HepG2 (cell line): Measurements from ENCODE around the gene MBD3L5. TPM values are rescaled to one million over a fixed set of nuclear protein-coding genes. Genes with fewer than 3 reads are reported as not detected.

Experiments
- CEBPZ ChIP-seq: IDR thresholded peaks from 2 replicates; pipeline ENCODE4 v1.6.1; 2012; ENCODE audit warnings: low read length, improper control_type of control experiment
- KDM6A ChIP-seq: IDR thresholded peaks from 2 replicates; pipeline ENCODE4 v1.6.1; 2016; ENCODE audit warnings: low read depth
- KLF16 ChIP-seq, 2 experiments: sonication (generic) in 1 of 2; formaldehyde crosslinking in 1 of 2; IDR thresholded peaks; 2 replicates each; pipeline versions ENCODE4 v1.6.1 to v1.8.0; 2016 to 2023; ENCODE audit warnings: missing genetic modification reagents in 2 of 2, missing compliant biosample characterization in 1 of 2
- SMARCC2 ChIP-seq: fragments of 450-650 bp; IDR thresholded peaks from 2 replicates; pipeline ENCODE4 v1.6.1; 2017; ENCODE audit warnings: antibody characterized with exemption, mild to moderate bottlenecking
- SMARCE1 ChIP-seq: fragments of 450-650 bp; IDR thresholded peaks from 2 replicates; pipeline ENCODE4 v1.6.1; 2017; ENCODE audit warnings: borderline replicate concordance
- SNAPC4 ChIP-seq: sonication (generic); formaldehyde crosslinking; IDR thresholded peaks from 2 replicates; pipeline ENCODE4 v1.4.0; 2020; ENCODE audit warnings: mild to moderate bottlenecking, missing genetic modification reagents
- SOX5 ChIP-seq: IDR thresholded peaks from 2 replicates; pipeline ENCODE4 v1.6.1; 2016; ENCODE audit warnings: borderline replicate concordance
- SRSF4 ChIP-seq: fragments of 200-400 bp; formaldehyde crosslinking; IDR thresholded peaks from one replicate; pipeline ENCODE4 v1.6.1; 2018; ENCODE audit warnings: mild to moderate bottlenecking, low read depth, low read length, moderate library complexity; ENCODE audit not compliant: poor library complexity, severe bottlenecking
- TCF12 ChIP-seq, 2 experiments: fragments of 450-650 bp in 1 of 2; sonication (generic) in 1 of 2; formaldehyde crosslinking in 1 of 2; IDR thresholded peaks; 2 replicates each; pipeline versions ENCODE4 v1.6.1 to v1.8.0; 2017 to 2022; ENCODE audit warnings: antibody characterized with exemption in 1 of 2, mild to moderate bottlenecking in 1 of 2, missing genetic modification reagents in 1 of 2, moderate library complexity in 1 of 2
- ZBTB1 ChIP-seq: sonication (generic); formaldehyde crosslinking; IDR thresholded peaks from 2 replicates; pipeline ENCODE4 v1.4.0; 2020; ENCODE audit warnings: missing genetic modification reagents, borderline replicate concordance
- ZNF510 ChIP-seq: sonication (generic); formaldehyde crosslinking; IDR thresholded peaks from 2 replicates; pipeline ENCODE4 v1.4.0; 2020; ENCODE audit warnings: low read depth, mild to moderate bottlenecking, missing genetic modification reagents
- ZNF564 ChIP-seq: sonication (generic); formaldehyde crosslinking; IDR thresholded peaks from 2 replicates; pipeline ENCODE4 v1.8.1; 2023; ENCODE audit warnings: mild to moderate bottlenecking, missing genetic modification reagents
- ZNF577 ChIP-seq: sonication (generic); formaldehyde crosslinking; IDR thresholded peaks from 2 replicates; pipeline ENCODE4 v1.4.0; 2020; ENCODE audit warnings: mild to moderate bottlenecking, low read depth, missing genetic modification reagents, borderline replicate concordance
- ZNF598 ChIP-seq: sonication (generic); formaldehyde crosslinking; IDR thresholded peaks from 2 replicates; pipeline ENCODE4 v1.5.1; 2020; ENCODE audit warnings: mild to moderate bottlenecking, missing genetic modification reagents, borderline replicate concordance
- ZNF678 ChIP-seq: sonication (generic); formaldehyde crosslinking; IDR thresholded peaks from 2 replicates; pipeline ENCODE4 v1.4.0; 2020; ENCODE audit warnings: mild to moderate bottlenecking, missing genetic modification reagents
- ZNF746 ChIP-seq: sonication (generic); formaldehyde crosslinking; IDR thresholded peaks from 2 replicates; pipeline ENCODE4 v1.8.0; 2022; ENCODE audit warnings: mild to moderate bottlenecking, missing genetic modification reagents
- polyA plus RNA-seq, 8 experiments: library from polyadenylated mRNA; depleted of rRNA in 3 of 8; stranded (reverse) in 7 of 8; unstranded in 1 of 8; fragments of >200 nt; fragmentation: Illumina TruSeq in 4 of 8; extraction: Trizol in 4 of 8; gene quantifications; 2 replicates each; pipeline versions ENCODE4 v1.2.1 to v1.2.3, GENCODE V29; 2011 to 2016; ENCODE audit warnings: low read depth in 4 of 8, missing spikeins in 1 of 8, mixed read lengths in 1 of 8; ENCODE audit not compliant: insufficient read depth in 1 of 8
- total RNA-seq, 5 experiments: library from RNA; depleted of rRNA; stranded (reverse); fragments of >200 nt; fragmentation: Illumina TruSeq; extraction: Trizol; gene quantifications; 2 replicates each; pipeline ENCODE4 v1.2.3, GENCODE V29; 2016; ENCODE audit warnings: low read depth in 1 of 5
- TF ChIP-seq, protein P1 (sequence below): IDR thresholded peaks from 2 replicates; pipeline ENCODE4 v1.6.1; 2016; ENCODE audit warnings: missing genetic modification reagents, missing compliant biosample characterization
- TF ChIP-seq, protein P2 (sequence below): IDR thresholded peaks from 2 replicates; pipeline ENCODE4 v1.6.1; 2018; ENCODE audit warnings: missing genetic modification reagents, mild to moderate bottlenecking, missing compliant biosample characterization

Gene MBD3L5
- total and polyA plus RNA-seq, 2 of the 13 experiments (the other 11 are each of a cell fraction or from before 2014, with no cell fraction given) = not detected

DNA sequence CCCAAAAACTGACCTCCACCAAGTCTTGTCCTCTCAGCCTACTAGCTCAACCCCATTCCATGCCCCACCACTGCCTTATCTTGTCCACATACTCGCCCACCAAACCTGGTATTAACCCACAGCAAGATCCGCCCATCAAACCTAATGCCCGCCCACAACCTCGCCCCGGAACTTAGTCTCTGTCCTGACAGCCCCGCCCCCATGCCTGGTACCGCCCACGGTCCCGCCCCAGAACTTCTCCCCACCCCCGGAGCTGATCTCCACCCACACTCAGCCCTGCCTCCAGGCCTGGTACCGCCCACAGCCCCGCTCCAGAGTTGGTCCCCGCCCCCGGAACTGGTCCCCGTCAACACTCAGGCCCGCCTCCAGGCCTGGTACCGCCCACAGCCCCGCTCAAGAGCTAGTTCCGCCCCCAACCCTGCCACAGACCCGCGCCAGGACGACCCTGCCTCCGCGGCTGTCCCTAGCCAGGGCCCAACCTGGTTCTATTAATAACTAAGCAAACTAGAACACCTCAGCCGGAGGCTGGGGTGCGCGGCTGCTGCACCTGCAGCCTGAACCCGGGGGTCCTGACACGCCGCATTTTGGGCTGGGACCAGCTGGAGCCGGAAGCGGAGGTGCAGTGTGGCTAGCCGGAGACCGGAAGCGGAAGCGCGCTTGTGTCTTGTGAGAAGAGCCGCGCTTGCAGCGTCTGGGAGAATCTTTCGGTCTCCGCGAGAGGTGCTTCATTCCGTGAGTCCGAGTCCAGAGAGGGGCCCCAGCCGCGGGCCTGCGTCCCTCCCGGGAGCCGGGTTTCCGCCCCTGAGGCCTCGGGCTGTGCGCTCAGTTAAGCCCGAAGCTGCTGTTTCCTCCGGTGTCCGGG lies 38.9 kb downstream of the MBD3L5 start, which contains the start of gene ZNF557 (continued):
- TF ChIP-seq ZNF577 (CRISPR knock-in tag) (no peak), CEBPZ (no peak), SMARCE1 (no peak), ZNF598 (CRISPR knock-in tag) (peak; percentile 70; the same call in 1 of the 2 replicates), TCF12 (IDR thresholded peaks at IDR 0.05) (no peak), TCF12 (CRISPR knock-in tag; IDR thresholded peaks at IDR 0.05) (no peak), KLF16 (CRISPR knock-in tag; IDR thresholded peaks at IDR 0.05) (peak in 1 of 2 experiments; percentile 49; a peak in 1 of 4 replicates), KDM6A (CRISPR knock-in tag) (no peak), ZNF678 (no peak), SRSF4 (no peak), ZNF510 (CRISPR knock-in tag) (no peak), SMARCC2 (no peak), ZNF746 (CRISPR knock-in tag) (no peak), ZNF564 (peak; percentile 33; the same call in 1 of the 2 replicates), SNAPC4 (no peak), SOX5 (CRISPR knock-in tag) (peak; percentile 10; the same call in 1 of the 2 replicates), ZBTB1 (CRISPR knock-in tag) (no peak)
- TF ChIP-seq, protein P1, sequence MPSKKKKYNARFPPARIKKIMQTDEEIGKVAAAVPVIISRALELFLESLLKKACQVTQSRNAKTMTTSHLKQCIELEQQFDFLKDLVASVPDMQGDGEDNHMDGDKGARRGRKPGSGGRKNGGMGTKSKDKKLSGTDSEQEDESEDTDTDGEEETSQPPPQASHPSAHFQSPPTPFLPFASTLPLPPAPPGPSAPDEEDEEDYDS (CRISPR knock-in tag) = no peak; the same call in 1 of the 2 replicates
- TF ChIP-seq, protein P2, sequence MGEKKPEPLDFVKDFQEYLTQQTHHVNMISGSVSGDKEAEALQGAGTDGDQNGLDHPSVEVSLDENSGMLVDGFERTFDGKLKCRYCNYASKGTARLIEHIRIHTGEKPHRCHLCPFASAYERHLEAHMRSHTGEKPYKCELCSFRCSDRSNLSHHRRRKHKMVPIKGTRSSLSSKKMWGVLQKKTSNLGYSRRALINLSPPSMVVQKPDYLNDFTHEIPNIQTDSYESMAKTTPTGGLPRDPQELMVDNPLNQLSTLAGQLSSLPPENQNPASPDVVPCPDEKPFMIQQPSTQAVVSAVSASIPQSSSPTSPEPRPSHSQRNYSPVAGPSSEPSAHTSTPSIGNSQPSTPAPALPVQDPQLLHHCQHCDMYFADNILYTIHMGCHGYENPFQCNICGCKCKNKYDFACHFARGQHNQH = 0 out of 2 replicates have a peak, but pooled peaks have one; percentile 33
